Inflammatory macrophage treated with lipopolysaccharide for 4 hours (primary cell): ENCODE data around the gene GSG1L.

ENCODE experiments used
- DNase-seq: peaks from one replicate; pipeline ENCODE4 v3.0.0-alpha.2; 2020

Gene GSG1L

DNA sequence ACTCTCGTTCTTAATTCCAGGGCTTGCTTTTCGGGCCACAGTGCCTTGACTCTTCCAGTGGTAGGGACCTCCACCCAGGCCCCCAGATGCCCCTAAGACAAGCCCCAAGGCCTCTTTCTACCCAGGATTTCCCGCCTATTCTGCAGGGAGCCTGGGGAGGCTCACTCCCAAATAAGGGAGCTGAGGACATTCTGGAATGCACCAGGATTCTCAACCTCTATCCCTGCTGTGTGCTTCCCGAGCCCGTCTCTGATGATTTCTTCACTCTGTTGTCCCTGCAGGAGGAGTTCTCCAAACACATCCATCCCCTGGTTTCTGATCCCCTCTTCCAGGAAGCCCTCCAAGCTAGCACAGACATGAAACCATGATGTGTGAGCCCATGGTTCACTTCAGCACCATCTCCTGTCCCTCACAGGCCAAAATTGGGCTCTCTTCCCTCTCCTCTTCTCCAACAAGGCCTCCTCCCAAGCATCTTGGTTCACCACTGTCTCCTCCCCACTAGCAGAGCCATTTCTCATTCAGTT lies 257.6 kb downstream of the GSG1L start:
- DNase-seq = no peak

DNA sequence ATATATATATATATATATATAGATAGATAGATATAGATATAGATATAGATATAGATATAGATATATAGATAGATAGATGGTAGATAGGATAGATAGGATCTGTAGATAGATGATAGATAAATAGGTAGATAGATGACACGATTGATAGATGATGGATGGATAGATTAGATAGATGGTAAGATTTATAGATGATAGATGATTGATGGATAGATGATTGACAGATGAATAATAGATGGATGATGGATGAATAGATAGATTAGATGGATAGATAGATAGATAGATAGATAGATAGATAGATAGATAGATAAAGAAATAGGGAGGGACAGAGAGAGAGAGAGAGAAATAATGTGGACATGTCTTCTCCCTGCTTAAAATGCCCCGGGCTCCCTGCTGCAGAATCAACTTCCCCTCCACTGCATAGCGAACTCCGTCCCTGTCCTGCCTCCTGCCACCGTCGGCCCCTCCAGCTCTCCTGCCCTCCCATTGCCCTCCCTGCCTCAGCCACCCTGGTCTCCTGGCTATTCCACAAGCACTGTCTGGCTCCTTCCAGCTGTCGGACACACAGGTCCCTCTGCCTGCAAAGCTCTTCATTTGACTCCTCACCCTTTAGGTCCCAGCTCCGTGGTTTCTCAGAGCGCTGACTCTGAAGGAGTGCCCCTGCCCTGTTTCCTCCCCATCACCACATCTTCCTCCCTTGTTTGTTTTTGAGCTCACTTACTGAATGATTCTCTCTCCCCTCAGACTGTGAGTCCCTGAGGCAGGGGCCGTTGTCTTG lies 259.6 kb downstream of the GSG1L start:
- no peak for DNase-seq

DNA sequence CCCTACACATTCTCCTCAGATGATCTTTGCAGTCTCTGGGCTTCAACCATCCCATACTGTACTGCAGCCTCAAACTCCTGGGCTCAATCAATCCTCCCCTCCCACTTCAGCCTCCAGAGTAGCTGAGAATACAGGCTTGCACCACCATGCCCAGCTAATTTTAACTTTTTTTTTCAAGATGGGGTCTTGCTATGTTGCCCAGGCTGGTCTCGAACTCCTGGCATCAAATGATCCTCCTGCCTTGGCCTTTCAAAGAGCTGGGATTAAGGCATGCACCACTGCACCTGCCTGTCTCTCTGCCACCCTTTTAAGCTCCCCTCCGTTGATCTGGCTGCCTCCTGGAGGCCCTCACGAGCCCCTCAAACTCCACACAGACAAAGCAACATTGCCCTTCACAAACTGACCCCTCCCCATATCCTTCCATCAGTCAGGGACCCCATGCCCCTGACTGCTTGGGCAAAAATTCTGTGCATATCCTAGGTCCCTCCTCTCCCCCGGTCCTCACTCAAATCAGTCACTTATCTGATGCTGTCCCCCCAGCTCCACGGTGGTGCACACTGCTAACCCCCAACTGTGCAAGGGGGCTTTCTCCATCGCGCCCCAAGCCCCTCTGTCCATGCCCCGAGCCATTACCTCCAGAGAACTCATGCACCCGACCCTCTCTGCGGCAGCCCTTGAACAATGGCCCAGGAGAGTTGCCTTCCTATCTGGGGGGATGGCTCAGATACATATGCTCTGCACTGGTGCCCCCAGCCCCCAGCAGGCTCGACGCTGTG lies 260.7 kb downstream of the GSG1L start:
- DNase-seq = no peak

DNA sequence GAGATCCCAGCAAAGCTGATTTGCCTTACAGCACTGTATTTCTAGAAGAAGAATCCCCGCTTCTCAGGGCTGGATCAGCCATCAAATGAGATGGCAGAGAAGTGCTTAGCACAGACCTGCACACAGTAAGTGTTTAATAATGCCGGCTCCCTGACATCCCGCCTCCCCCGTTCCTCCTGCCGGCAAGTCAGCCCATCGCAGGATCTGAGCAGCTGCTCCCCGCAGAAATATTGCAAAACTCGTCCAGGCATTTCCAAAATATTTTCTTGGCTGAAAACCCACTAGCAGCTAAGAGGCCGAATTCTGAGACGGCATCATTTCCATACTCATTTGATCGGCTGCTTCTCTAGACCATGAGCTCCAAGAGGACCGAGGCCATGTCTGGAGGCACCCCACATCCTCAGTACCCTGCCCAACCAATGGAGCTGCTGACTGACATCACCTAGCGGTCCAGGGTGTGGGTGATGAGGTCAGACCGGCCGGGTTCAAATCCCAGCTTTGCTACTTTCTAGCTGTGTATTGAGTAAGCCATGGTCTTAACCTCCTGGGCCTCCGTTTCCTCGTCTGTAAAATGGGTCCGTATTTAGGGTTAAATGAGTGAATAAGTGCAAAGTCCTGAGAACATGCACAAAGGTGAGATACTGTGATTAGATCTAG lies 262.1 kb downstream of the GSG1L start:
- DNase-seq = no peak

DNA sequence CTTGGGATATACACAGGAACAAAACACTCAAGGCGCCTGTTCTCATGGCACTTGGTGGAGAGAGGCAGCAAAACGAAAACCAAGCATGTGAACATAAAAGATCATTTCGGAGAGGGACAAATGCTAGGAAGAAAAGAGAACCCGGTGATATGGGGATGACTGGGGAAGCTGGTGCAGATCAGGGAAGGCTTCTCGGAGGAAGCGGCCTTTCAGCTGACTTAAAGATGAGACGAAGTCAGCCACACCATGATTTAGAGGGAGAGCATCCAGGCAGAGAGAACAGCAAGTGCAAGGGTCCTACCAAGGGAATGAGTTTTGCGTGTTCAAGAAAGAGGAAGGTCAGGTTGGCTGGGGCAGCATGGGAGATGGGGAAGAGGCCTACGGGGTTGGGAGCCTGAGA lies 262.7 kb downstream of the GSG1L start:
- DNase-seq = no peak

DNA sequence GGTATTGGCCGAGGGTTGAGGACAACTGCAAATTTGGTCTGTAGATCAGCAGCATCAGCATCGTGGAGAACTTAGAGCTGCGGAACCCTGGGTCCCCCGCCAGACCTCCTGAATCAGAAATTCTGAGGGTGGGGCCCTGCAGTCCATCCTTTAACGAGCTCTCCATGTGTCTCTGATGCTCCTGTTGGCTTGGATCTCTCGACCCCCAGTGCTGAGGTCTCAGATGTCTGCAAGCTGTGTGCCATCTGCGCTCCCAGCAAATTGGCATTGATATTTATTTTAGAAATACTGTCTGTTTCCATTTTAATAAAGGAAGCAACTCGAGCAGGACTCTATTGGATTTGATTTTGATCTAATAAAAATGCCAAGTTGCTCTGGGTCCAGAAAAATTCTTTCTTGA lies 263.6 kb downstream of the GSG1L start:
- DNase-seq = no peak

- DNase-seq = no peak
Measured at GRCh38 chr16:27798241-27798640, 265.3 kb downstream of the GSG1L start.

GRCh38 chr16:27795992-27796614 lies 267.4 kb downstream of the GSG1L start:
- peak; percentile 25 for DNase-seq

DNA sequence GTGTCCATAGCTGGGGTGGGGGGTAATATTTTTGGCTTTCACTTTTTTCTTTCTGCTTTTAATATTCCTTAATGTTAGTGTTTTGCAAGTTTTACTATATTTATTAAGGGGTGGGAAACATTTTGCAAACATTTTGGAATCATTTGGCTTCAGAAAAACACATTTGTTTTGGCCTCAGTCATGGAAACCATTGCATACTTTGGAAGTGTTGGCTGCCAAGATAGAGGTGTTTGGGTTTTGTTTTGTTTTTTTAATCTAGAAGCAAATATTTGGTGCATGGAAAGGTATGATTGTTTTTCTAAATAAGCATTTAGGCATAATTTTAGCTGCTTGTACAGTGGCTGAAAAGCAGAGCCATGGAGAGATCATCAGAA lies 270.3 kb downstream of the GSG1L start:
- DNase-seq = no peak

- DNase-seq = no peak
Measured at GRCh38 chr16:27792486-27793248, 270.8 kb downstream of the GSG1L start.

DNA sequence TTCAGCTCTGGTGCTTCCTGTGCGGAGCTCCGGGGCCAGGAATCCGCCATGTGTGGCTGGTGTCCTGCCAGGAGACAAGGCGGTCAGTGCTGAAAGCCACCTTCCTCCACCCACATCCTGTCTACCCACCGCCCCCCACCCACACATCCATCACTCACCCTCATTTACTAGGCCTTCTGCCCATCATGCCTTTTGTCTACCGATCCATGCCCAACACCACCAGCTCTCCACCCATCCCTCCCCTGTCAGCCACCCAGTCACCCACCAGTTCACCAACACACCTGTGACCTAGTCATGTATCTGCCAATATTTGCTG lies 272.2 kb downstream of the GSG1L start:
- no peak for DNase-seq

DNA sequence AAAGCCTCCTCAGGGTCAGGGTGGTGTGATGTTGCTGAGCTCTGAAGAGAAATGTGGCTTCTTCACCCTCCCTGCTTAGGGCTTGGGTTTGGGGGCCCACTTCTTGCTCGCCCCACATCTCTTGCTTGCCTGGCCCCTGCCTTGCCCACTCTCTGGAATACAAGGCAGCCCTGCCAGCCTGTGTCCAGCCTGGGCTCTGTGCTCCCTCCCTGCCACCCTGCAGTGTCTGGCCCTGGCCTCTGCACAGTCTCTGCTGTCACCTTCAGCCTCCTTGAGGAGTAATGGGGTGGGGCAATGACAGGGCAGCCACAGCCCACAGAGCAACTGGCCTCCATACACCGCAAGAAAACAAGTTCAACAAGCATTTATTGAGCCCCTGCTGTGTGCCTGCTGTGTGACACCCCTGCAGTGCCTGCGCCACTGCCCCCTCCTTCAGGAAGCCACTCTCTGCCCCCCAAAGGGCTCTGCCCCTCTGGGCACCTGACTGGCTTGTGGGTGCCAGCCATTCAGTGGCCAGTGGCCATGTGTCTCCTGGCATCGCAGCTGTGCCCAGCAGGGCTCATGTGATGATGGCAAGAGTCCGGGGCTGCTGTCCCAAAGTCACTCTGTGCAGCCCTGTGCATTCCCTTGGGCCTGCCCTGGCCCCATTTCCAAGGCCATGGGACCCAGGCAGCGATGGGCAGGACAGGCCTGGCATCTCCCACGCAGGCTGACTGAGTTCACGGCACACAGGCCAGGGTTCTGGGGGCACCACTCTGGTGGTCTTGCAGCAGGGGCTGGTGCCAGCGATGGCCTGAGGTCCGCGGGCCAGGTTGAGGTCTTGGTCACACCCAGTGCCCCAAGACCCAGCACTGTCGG lies 272.7 kb downstream of the GSG1L start:
- DNase-seq = no peak

DNA sequence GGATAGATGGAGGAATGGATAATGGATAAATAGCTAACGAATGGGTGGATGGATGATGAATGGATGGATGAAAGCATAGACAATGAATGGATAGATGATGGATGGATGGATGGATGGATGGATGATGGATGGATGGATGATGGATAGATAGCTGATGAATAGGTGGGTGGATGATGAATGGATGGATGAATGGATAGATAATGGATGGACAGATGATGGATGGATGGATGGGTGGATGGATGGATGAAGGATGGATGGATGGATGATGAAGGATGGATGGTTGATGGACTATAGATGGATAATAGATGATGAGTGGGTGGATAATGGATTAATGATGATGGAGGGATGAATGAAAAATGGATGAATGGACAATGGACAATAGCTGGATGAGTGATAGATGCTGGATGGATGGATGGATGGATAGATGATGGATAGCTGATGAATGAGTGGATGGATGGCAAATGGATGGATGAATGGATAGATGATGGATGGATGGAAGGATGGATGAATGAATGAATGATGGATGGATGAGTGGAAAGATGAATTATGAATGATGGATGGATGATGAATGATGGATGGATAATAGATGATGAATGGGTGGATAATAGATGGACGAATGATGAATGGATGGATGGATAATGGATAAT lies 273.8 kb downstream of the GSG1L start:
- DNase-seq = no peak

GRCh38 chr16:27789150-27789549 lies 274.4 kb downstream of the GSG1L start:
- no peak for DNase-seq

- no peak for DNase-seq
Measured at GRCh38 chr16:27787665-27788064, 275.8 kb downstream of the GSG1L start.

DNA sequence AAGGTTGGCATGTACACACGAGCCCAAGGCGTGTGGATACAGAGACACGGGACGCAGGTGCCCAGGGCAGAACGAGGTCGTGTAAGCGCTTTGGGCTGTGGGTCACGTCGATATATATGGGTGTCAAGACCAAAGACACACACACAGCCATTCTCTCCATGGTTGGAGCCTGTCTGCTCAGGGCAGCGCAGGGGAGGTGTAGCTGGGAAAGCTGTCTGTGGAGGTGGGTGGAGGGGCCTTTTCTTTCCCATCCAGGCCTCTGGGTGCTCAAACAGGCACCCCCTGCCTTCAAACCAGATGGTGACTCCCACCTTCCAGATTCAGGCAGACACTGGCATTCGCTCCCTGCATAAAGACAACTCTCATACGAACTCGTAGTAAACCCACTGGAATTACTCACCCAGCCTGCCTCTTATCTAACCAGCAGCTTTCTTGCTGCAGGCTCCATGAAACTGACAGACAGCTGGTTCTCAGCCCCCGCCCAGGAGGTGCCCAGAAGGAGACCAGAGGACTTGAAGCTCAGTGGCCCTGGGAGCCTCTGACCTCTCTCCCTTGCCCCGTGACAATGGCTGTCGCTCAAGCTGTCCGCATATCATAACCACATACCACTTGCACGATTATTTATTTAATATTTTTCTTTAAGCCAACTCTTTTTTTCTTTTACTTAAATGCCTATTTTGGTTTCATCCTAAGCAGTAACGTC lies 276.4 kb downstream of the GSG1L start:
- DNase-seq = no peak

- DNase-seq = no peak
Measured at GRCh38 chr16:27786221-27786922, 277.1 kb downstream of the GSG1L start.

DNA sequence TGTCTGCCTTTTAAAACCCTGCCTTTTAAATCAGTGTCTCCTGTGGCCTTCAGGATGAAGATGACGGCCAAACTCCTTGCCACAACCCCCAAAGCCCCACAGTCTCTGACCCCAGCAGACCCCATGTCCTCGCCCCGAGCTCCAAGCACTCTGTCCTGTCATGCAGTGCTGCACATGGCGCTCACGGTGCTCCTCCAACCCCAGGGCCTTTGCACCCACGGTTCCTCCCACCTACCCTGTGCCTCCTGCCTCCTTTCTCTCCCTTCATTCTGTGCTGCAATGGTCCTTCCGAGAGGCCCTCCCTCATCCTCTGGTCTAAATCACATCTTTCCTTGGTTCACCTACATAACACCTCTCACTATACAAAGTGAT lies 278.2 kb downstream of the GSG1L start:
- no peak for DNase-seq

DNA sequence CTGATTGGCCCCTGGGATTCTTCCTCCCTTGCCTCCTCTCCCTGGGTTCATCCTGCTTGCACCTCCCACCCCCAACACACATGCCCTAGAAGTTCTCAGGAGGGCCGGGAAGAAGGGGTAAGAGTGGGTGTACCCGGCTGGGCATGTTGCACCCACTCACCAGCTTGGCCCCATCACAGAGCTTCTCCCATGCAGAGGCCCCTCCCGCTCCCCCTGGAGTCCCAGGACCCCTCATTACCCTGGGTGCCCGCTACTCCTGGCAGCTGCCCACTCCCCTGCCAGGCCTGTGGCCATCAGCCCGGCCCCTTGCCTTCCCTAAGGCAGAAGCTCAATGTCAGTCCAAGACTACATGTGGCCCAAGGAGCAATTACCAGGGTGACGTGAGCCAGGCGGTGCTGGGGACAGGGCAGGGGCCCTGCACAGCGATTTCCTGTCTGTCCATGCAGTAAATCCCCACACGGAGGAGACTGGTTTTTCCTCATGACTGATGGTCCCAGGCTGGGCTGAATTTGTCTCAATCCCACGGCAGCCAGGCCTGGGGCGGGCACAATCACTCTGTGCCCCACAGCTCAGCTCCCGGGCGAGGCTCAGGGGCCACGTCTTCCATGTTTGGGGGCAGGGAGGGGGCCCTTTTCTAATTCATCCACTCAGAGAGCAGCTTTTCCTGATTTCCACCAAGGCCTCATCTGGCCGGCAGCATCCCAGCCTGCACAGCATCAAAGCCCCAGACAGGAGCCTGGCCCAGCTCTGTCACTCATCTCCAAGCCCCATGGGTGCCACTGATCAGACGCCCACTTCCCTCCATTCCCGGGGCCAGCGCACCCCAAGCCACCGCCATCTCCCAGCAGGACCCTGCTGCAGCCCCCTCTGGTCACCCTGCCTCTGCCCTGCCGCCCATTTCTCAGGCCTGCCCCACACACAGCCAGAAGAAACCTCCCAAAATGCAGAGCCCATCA lies 278.9 kb downstream of the GSG1L start:
- no peak for DNase-seq
